SK-N-SH (cell line): ENCODE results near the gene TRPC4AP. TPM values are rescaled to one million over a fixed set of nuclear protein-coding genes. Genes with fewer than 3 reads are reported as not detected.

Source experiments
- CTCF ChIA-PET: fragments of 300-600, 350-600 bp; formaldehyde crosslinking; extraction: SDS; loops from one replicate; lab custom pipeline; 2021; lab: Yijun Ruan, JAX
- POLR2A ChIA-PET: fragments of 350-600 bp; sonication (Branson Sonifier 250); formaldehyde crosslinking; extraction: SDS; loops from one replicate; lab custom pipeline; 2020; ENCODE audit warnings: antibody characterized with exemption, inconsistent platforms; lab: Yijun Ruan, JAX
- DNase-seq: peaks from one replicate; pipeline ENCODE4 v3.0.0; 2012
- H2AFZ ChIP-seq: fragments of 200-600 bp; sonication (generic); 2 replicates; pipeline ENCODE4 v1.8.1; 2016; ENCODE audit warnings: antibody characterized with exemption, mild to moderate bottlenecking, low read depth
- H3F3A ChIP-seq: fragments of 200-600 bp; sonication (generic); replicated peaks from 2 replicates; pipeline ENCODE3; 2016; ENCODE audit warnings: antibody characterized with exemption, mild to moderate bottlenecking; ENCODE audit not compliant: insufficient read depth
- H3K27ac ChIP-seq, 2 experiments: fragments of 200-500 bp in 1 of 2; fragments of 200-600 bp in 1 of 2; sonication (Bioruptor generic) in 1 of 2; sonication (generic), shearing (Covaris generic) in 1 of 2; 2 replicates each; pipeline versions ENCODE4 v1.5.1 to v1.6.1; 2014 to 2016; ENCODE audit warnings: low read depth in 2 of 2, inconsistent platforms in 1 of 2, low read length in 1 of 2, mild to moderate bottlenecking in 1 of 2, mixed read lengths in 1 of 2
- H3K27me3 ChIP-seq: fragments of 200-600 bp; sonication (generic), shearing (Covaris generic); 2 replicates; pipeline ENCODE4 v1.6.1; 2016; ENCODE audit warnings: mixed run types; ENCODE audit not compliant: insufficient read depth
- H3K36me3 ChIP-seq, 2 experiments: fragments of 200-500 bp in 1 of 2; fragments of 200-600 bp in 1 of 2; sonication (Bioruptor generic) in 1 of 2; sonication (generic) in 1 of 2; replicated peaks in 1 of 2; 2 replicates each; pipeline versions ENCODE3 to v1.5.1; 2014 to 2016; ENCODE audit warnings: low read length in 1 of 2, mild to moderate bottlenecking in 1 of 2; ENCODE audit not compliant: insufficient read depth in 2 of 2, control insufficient read depth in 1 of 2
- H3K4me1 ChIP-seq, 2 experiments: fragments of 200-500 bp in 1 of 2; fragments of 200-600 bp in 1 of 2; sonication (Bioruptor generic) in 1 of 2; sonication (generic), shearing (Covaris generic) in 1 of 2; 2 replicates each; pipeline versions ENCODE4 v1.5.1 to v1.6.1; 2014 to 2016; ENCODE audit warnings: low read depth in 1 of 2, low read length in 1 of 2, mixed run types in 1 of 2; ENCODE audit not compliant: insufficient read depth in 2 of 2, control insufficient read depth in 1 of 2
- H3K4me2 ChIP-seq: fragments of 200-600 bp; sonication (generic), shearing (Covaris generic); 2 replicates; pipeline ENCODE4 v1.6.1; 2017; ENCODE audit warnings: mixed run types
- H3K4me3 ChIP-seq, 2 experiments: fragments of 200-500 bp in 1 of 2; fragments of 200-600 bp in 1 of 2; sonication (Bioruptor generic) in 1 of 2; sonication (generic), shearing (Covaris generic) in 1 of 2; 2 replicates each; pipeline versions ENCODE4 v1.5.1 to v1.8.1; 2014 to 2016; ENCODE audit warnings: low read depth in 2 of 2, inconsistent platforms in 1 of 2, low read length in 1 of 2, mild to moderate bottlenecking in 1 of 2, mixed read lengths in 1 of 2, moderate library complexity in 1 of 2
- H3K79me2 ChIP-seq: fragments of 200-600 bp; sonication (generic); 2 replicates; pipeline ENCODE4 v1.8.1; 2017; ENCODE audit warnings: mild to moderate bottlenecking; ENCODE audit not compliant: insufficient read depth
- H3K9ac ChIP-seq: fragments of 200-600 bp; sonication (generic); 2 replicates; pipeline ENCODE4 v1.6.1; 2017; ENCODE audit warnings: mixed run types
- H3K9me2 ChIP-seq: fragments of 200-600 bp; sonication (generic); 2 replicates; pipeline ENCODE4 v1.6.1; 2017; ENCODE audit warnings: mixed run types
- H3K9me3 ChIP-seq: fragments of 200-600 bp; sonication (generic); 2 replicates; pipeline ENCODE4 v1.6.1; 2017; ENCODE audit warnings: mixed run types, mild to moderate bottlenecking, moderate library complexity
- H4K20me1 ChIP-seq: fragments of 200-600 bp; sonication (generic); 2 replicates; pipeline ENCODE4 v1.6.1; 2017; ENCODE audit warnings: mild to moderate bottlenecking, mixed run types; ENCODE audit not compliant: insufficient read depth
- CHD2 ChIP-seq: fragments of 150-350 bp; IDR thresholded peaks from 2 replicates; pipeline ENCODE4 v1.6.1; 2018; ENCODE audit warnings: low read length; ENCODE audit not compliant: partially characterized antibody
- ELF1 ChIP-seq: IDR thresholded peaks from 2 replicates; pipeline ENCODE4 v1.4.0; 2012
- EP300 ChIP-seq, 2 experiments: IDR thresholded peaks; 2 replicates each; pipeline versions ENCODE4 v1.4.0 to v1.6.1; 2012; ENCODE audit warnings: borderline replicate concordance in 1 of 2, low read depth in 1 of 2, low read length in 1 of 2
- EZH2phosphoT487 ChIP-seq: fragments of 200-600 bp; sonication (generic); IDR thresholded peaks from 2 replicates; pipeline ENCODE4 v1.6.1; 2017; ENCODE audit warnings: low read depth, mixed run types, mild to moderate bottlenecking, antibody characterized with exemption, moderate library complexity, borderline replicate concordance
- FOXJ3 ChIP-seq: sonication (generic); formaldehyde crosslinking; IDR thresholded peaks from 2 replicates; pipeline ENCODE4 v1.5.1; 2020; ENCODE audit warnings: mild to moderate bottlenecking, missing genetic modification reagents
- FOXM1 ChIP-seq: IDR thresholded peaks from 2 replicates; pipeline ENCODE4 v1.4.0; 2012; ENCODE audit warnings: low read depth, mild to moderate bottlenecking
- GATA2 ChIP-seq: sonication (generic); formaldehyde crosslinking; IDR thresholded peaks from 2 replicates; pipeline ENCODE4 v1.5.0; 2020; ENCODE audit warnings: mild to moderate bottlenecking, missing genetic modification reagents
- IRF3 ChIP-seq: fragments of 150-350 bp; IDR thresholded peaks from 2 replicates; pipeline ENCODE4 v1.6.1; 2016; ENCODE audit warnings: mild to moderate bottlenecking, low read depth, low read length
- MAX ChIP-seq: IDR thresholded peaks from 2 replicates; pipeline ENCODE4 v1.4.0; 2012; ENCODE audit warnings: low read depth
- MXI1 ChIP-seq: IDR thresholded peaks from 2 replicates; pipeline ENCODE4 v1.6.1; 2012; ENCODE audit warnings: mild to moderate bottlenecking, low read depth, low read length, improper control_type of control experiment
- NFIC ChIP-seq: IDR thresholded peaks from 2 replicates; pipeline ENCODE4 v1.4.0; 2012; ENCODE audit warnings: borderline replicate concordance
- RFX5 ChIP-seq: IDR thresholded peaks from 2 replicates; pipeline ENCODE4 v1.6.1; 2012; ENCODE audit warnings: mild to moderate bottlenecking, improper control_type of control experiment, low read length
- RXRA ChIP-seq: IDR thresholded peaks from 2 replicates; pipeline ENCODE4 v1.4.0; 2012; ENCODE audit warnings: low read depth, mild to moderate bottlenecking, borderline replicate concordance
- USF1 ChIP-seq: IDR thresholded peaks from 2 replicates; pipeline ENCODE4 v1.4.0; 2012; ENCODE audit warnings: low read depth, borderline replicate concordance
- WGBS: methylation state at CpG from one replicate; pipeline ENCODE4 v1.1.6; 2017; ENCODE audit warnings: low lambda C conversion rate; 5-methylcytosine and 5-hydroxymethylcytosine counted together
- polyA plus RNA-seq, 3 experiments: library from polyadenylated mRNA; depleted of rRNA; stranded (reverse); fragments of >200 nt; gene quantifications; 2 replicates each; pipeline ENCODE4 v1.2.3, GENCODE V29; 2012
- TF ChIP-seq, protein P1 (sequence below): IDR thresholded peaks from 2 replicates; pipeline ENCODE4; 2012
- TF ChIP-seq, protein P2 (sequence below): fragments of 200-600 bp; sonication (generic); IDR thresholded peaks from 2 replicates; pipeline ENCODE4 v1.6.1; 2017; ENCODE audit warnings: antibody characterized with exemption, mild to moderate bottlenecking, moderate library complexity
- TF ChIP-seq, protein P3 (sequence below): IDR thresholded peaks from 2 replicates; pipeline ENCODE4 v1.6.1; 2012; ENCODE audit warnings: mild to moderate bottlenecking, low read depth, low read length, moderate library complexity

The TRPC4AP gene
- polyA plus RNA-seq, 1 of the 3 experiments (the other 2 are of a cell fraction): 57.4 TPM

- H3K27me3 ChIP-seq: no peaks in the 10 kb centered on the region
- DNase-seq: no peak
- no peaks in the 10 kb centered on the region for H3F3A ChIP-seq
- no peaks in the 10 kb centered on the region for H3K4me1 ChIP-seq
- H3K27ac ChIP-seq: no peak overlapping the region; a peak in 1 of 4 replicates
- no peak overlapping the region for H3K9ac ChIP-seq
- no peaks in the 10 kb centered on the region for H4K20me1 ChIP-seq
- TF ChIP-seq USF1 (no peak), IRF3 (no peak), MAX (no peak), ELF1 (no peak), FOXM1 (no peak), EZH2phosphoT487 (no peak), EP300 (IDR thresholded peaks at IDR 0.05; ENCODE audit: borderline replicate concordance in 1 of 2, low read depth in 1 of 2, low read length in 1 of 2) (no peak), MXI1 (no peak), RXRA (no peak), NFIC (no peak), RFX5 (no peak), FOXJ3 (CRISPR knock-in tag) (no peak), GATA2 (CRISPR knock-in tag) (no peak), CHD2 (no peak)
- TF ChIP-seq, protein P1, sequence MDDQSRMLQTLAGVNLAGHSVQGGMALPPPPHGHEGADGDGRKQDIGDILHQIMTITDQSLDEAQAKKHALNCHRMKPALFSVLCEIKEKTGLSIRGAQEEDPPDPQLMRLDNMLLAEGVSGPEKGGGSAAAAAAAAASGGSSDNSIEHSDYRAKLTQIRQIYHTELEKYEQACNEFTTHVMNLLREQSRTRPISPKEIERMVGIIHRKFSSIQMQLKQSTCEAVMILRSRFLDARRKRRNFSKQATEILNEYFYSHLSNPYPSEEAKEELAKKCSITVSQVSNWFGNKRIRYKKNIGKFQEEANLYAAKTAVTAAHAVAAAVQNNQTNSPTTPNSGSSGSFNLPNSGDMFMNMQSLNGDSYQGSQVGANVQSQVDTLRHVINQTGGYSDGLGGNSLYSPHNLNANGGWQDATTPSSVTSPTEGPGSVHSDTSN: no peak
- TF ChIP-seq, protein P2, sequence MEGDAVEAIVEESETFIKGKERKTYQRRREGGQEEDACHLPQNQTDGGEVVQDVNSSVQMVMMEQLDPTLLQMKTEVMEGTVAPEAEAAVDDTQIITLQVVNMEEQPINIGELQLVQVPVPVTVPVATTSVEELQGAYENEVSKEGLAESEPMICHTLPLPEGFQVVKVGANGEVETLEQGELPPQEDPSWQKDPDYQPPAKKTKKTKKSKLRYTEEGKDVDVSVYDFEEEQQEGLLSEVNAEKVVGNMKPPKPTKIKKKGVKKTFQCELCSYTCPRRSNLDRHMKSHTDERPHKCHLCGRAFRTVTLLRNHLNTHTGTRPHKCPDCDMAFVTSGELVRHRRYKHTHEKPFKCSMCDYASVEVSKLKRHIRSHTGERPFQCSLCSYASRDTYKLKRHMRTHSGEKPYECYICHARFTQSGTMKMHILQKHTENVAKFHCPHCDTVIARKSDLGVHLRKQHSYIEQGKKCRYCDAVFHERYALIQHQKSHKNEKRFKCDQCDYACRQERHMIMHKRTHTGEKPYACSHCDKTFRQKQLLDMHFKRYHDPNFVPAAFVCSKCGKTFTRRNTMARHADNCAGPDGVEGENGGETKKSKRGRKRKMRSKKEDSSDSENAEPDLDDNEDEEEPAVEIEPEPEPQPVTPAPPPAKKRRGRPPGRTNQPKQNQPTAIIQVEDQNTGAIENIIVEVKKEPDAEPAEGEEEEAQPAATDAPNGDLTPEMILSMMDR: no peak
- TF ChIP-seq, protein P3, sequence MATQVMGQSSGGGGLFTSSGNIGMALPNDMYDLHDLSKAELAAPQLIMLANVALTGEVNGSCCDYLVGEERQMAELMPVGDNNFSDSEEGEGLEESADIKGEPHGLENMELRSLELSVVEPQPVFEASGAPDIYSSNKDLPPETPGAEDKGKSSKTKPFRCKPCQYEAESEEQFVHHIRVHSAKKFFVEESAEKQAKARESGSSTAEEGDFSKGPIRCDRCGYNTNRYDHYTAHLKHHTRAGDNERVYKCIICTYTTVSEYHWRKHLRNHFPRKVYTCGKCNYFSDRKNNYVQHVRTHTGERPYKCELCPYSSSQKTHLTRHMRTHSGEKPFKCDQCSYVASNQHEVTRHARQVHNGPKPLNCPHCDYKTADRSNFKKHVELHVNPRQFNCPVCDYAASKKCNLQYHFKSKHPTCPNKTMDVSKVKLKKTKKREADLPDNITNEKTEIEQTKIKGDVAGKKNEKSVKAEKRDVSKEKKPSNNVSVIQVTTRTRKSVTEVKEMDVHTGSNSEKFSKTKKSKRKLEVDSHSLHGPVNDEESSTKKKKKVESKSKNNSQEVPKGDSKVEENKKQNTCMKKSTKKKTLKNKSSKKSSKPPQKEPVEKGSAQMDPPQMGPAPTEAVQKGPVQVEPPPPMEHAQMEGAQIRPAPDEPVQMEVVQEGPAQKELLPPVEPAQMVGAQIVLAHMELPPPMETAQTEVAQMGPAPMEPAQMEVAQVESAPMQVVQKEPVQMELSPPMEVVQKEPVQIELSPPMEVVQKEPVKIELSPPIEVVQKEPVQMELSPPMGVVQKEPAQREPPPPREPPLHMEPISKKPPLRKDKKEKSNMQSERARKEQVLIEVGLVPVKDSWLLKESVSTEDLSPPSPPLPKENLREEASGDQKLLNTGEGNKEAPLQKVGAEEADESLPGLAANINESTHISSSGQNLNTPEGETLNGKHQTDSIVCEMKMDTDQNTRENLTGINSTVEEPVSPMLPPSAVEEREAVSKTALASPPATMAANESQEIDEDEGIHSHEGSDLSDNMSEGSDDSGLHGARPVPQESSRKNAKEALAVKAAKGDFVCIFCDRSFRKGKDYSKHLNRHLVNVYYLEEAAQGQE: no peak
- H3K9me3 ChIP-seq: no peaks in the 10 kb centered on the region
- H3K9me2 ChIP-seq: no peaks in the 10 kb centered on the region
- POLR2A ChIA-PET: interaction anchor here (0.9 kb wide), 1 partner anchor 17 kb away, joined by 5 read pairs; no protein-coding TSS in a partner anchor
- H2AFZ ChIP-seq: no peak overlapping the region
- H3K4me2 ChIP-seq: no peak overlapping the region
- peaks cover 39 to 46% of the 10 kb centered on the region in 2 experiments for H3K36me3 ChIP-seq
- H3K79me2 ChIP-seq: peaks cover 17% of the 10 kb centered on the region
- CTCF ChIA-PET: interaction anchor here (0.6 to 1.4 kb wide), 6 partner anchors 23 to 270 kb away, joined by 3 read pairs; no protein-coding TSS in a partner anchor
- H3K4me3 ChIP-seq: no peak overlapping the region
- WGBS: 97% methylated on average over 9 of the region's 9 CpGs
These were observed 52.6 kb downstream of the TRPC4AP start for GRCh38 chr20:35039846-35040489.
